K562 (cell line): Measurements from ENCODE around the gene OXA1L. TPM values are rescaled to one million over a fixed set of nuclear protein-coding genes. Genes with fewer than 3 reads are reported as not detected.

Source experiments
- CREBBP ChIP-seq: IDR thresholded peaks from one replicate; pipeline ENCODE4 v1.6.1; 2012; ENCODE audit warnings: low read depth, mild to moderate bottlenecking, control low read depth, inconsistent platforms, low read length
- ERF ChIP-seq: fragments of 450-650 bp; formaldehyde crosslinking; IDR thresholded peaks from 2 replicates; pipeline ENCODE4 v1.4.0; 2020; ENCODE audit warnings: mild to moderate bottlenecking, mixed read lengths
- NBN ChIP-seq: fragments of 450-650 bp; IDR thresholded peaks from 2 replicates; pipeline ENCODE4 v1.6.1; 2016; ENCODE audit warnings: low read depth, mild to moderate bottlenecking
- SAFB ChIP-seq: fragments of 200-400 bp; formaldehyde crosslinking; IDR thresholded peaks from 2 replicates; pipeline ENCODE4 v1.6.1; 2017; ENCODE audit warnings: low read depth, low read length, borderline replicate concordance
- SRSF9 ChIP-seq: fragments of 200-400 bp; formaldehyde crosslinking; IDR thresholded peaks from 2 replicates; pipeline ENCODE4 v1.6.1; 2017; ENCODE audit warnings: low read depth, low read length, borderline replicate concordance
- ZBTB17 ChIP-seq: fragments of 450-650 bp; formaldehyde crosslinking; IDR thresholded peaks from 2 replicates; pipeline ENCODE4 v1.4.0; 2020; ENCODE audit warnings: mild to moderate bottlenecking
- ZNF655 ChIP-seq: fragments of 250-450 bp; sonication (Bioruptor Pico); IDR thresholded peaks from 2 replicates; pipeline ENCODE4 v1.5.0; 2021
- polyA plus RNA-seq, 8 experiments: library from polyadenylated mRNA; depleted of rRNA in 4 of 8; stranded (reverse) in 5 of 8; unstranded in 3 of 8; fragments of >200 nt; fragmentation: Nextera tagmentation in 2 of 8; fragmentation: Illumina TruSeq in 1 of 8; extraction: Ambion mirVana in 2 of 8; extraction: Trizol in 1 of 8; gene quantifications; 2 replicates each; pipeline versions ENCODE4 v1.2.1 to v1.2.3, GENCODE V29; 2011 to 2014; ENCODE audit warnings: inconsistent platforms in 1 of 8, missing spikeins in 1 of 8
- total RNA-seq, 7 experiments: library from RNA; depleted of rRNA in 6 of 7; stranded (reverse); fragments of >200 nt in 6 of 7; fragmentation: Illumina TruSeq in 2 of 7; extraction: Trizol in 2 of 7; gene quantifications; 2 replicates each; pipeline versions ENCODE4 v1.2.1 to v1.2.3, GENCODE V29; 2011 to 2021; ENCODE audit warnings: low replicate concordance in 1 of 7
- TF ChIP-seq, protein P1 (sequence below): fragments of 250-450 bp; sonication (Bioruptor Pico); IDR thresholded peaks from 2 replicates; pipeline ENCODE4 v1.8.0; 2022; ENCODE audit warnings: moderate library complexity, mild to moderate bottlenecking, inconsistent platforms
- TF ChIP-seq, protein P2 (sequence below): fragments of 450-650 bp; IDR thresholded peaks from 2 replicates; pipeline ENCODE4 v1.7.1; 2018; ENCODE audit warnings: mild to moderate bottlenecking, low read depth; ENCODE audit not compliant: partially characterized antibody
- TF ChIP-seq, protein P3 (sequence below): fragments of 450-650 bp; IDR thresholded peaks from 2 replicates; pipeline ENCODE4 v1.6.1; 2017; ENCODE audit warnings: mild to moderate bottlenecking, moderate library complexity
- TF ChIP-seq, protein P4 (sequence below): sonication (generic); formaldehyde crosslinking; IDR thresholded peaks from 2 replicates; pipeline ENCODE4 v1.5.0; 2020; ENCODE audit warnings: missing genetic modification reagents

The OXA1L gene
- total and polyA plus RNA-seq, 9 of the 15 experiments (the other 6 are each of a cell fraction or from before 2014, with no cell fraction given) = 100 to 204 (median 145) TPM

DNA sequence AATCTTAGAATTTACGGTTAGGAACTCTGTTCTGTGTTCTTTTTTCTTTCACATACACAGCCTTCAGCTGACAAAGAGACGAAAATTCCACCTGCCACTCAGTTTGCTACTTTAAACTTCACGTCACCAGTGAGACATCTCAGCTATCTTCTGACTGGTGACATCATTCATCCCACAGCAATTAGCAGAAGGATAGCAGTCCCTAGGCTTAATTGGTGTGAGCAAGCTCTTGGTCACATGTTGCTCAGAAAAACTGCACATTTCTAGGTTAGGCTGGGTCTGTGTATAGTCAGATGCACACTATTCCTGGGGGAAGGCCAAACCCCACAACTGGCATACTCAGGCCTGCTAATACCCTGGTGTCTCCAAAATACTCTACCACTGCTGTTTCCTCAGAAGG, 24.8 kb downstream of the OXA1L start (continued):
- TF ChIP-seq ZNF655 (CRISPR knock-in tag) (no peak), CREBBP (no peak), ERF (CRISPR knock-in tag) (no peak), NBN (no peak), ZBTB17 (CRISPR knock-in tag) (no peak), SRSF9 (no peak), SAFB (no peak)
- TF ChIP-seq, protein P1, sequence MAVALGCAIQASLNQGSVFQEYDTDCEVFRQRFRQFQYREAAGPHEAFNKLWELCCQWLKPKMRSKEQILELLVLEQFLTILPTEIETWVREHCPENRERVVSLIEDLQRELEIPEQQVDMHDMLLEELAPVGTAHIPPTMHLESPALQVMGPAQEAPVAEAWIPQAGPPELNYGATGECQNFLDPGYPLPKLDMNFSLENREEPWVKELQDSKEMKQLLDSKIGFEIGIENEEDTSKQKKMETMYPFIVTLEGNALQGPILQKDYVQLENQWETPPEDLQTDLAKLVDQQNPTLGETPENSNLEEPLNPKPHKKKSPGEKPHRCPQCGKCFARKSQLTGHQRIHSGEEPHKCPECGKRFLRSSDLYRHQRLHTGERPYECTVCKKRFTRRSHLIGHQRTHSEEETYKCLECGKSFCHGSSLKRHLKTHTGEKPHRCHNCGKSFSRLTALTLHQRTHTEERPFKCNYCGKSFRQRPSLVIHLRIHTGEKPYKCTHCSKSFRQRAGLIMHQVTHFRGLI (CRISPR knock-in tag) = no peak
- TF ChIP-seq, protein P2, sequence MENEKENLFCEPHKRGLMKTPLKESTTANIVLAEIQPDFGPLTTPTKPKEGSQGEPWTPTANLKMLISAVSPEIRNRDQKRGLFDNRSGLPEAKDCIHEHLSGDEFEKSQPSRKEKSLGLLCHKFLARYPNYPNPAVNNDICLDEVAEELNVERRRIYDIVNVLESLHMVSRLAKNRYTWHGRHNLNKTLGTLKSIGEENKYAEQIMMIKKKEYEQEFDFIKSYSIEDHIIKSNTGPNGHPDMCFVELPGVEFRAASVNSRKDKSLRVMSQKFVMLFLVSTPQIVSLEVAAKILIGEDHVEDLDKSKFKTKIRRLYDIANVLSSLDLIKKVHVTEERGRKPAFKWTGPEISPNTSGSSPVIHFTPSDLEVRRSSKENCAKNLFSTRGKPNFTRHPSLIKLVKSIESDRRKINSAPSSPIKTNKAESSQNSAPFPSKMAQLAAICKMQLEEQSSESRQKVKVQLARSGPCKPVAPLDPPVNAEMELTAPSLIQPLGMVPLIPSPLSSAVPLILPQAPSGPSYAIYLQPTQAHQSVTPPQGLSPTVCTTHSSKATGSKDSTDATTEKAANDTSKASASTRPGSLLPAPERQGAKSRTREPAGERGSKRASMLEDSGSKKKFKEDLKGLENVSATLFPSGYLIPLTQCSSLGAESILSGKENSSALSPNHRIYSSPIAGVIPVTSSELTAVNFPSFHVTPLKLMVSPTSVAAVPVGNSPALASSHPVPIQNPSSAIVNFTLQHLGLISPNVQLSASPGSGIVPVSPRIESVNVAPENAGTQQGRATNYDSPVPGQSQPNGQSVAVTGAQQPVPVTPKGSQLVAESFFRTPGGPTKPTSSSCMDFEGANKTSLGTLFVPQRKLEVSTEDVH = no peak
- TF ChIP-seq, protein P3, sequence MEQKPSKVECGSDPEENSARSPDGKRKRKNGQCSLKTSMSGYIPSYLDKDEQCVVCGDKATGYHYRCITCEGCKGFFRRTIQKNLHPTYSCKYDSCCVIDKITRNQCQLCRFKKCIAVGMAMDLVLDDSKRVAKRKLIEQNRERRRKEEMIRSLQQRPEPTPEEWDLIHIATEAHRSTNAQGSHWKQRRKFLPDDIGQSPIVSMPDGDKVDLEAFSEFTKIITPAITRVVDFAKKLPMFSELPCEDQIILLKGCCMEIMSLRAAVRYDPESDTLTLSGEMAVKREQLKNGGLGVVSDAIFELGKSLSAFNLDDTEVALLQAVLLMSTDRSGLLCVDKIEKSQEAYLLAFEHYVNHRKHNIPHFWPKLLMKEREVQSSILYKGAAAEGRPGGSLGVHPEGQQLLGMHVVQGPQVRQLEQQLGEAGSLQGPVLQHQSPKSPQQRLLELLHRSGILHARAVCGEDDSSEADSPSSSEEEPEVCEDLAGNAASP = no peak
- TF ChIP-seq, protein P4, sequence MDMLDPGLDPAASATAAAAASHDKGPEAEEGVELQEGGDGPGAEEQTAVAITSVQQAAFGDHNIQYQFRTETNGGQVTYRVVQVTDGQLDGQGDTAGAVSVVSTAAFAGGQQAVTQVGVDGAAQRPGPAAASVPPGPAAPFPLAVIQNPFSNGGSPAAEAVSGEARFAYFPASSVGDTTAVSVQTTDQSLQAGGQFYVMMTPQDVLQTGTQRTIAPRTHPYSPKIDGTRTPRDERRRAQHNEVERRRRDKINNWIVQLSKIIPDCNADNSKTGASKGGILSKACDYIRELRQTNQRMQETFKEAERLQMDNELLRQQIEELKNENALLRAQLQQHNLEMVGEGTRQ (CRISPR knock-in tag) = peak; percentile 65
